A549 (cell line): ENCODE measurements around the gene CD83. TPM values are rescaled to one million over a fixed set of nuclear protein-coding genes. Genes with fewer than 3 reads are reported as not detected.

ENCODE experiments used
- ATAC-seq, 2 experiments: fragments of 200-7000 bp in 1 of 2; fragments of >200 bp in 1 of 2; cut with Nextera tagmentation in 1 of 2; cut with Tn5 transposase in 1 of 2; 3 replicates each; pipeline versions ENCODE4 v1.8.0 to v1.9.1; 2018 to 2020; ENCODE audit warnings: mild to moderate bottlenecking in 1 of 2, moderate library complexity in 1 of 2
- CTCF ChIA-PET: fragments of 300-600 bp; sonication (Branson Sonifier 250); formaldehyde crosslinking; extraction: SDS; loops from one replicate; lab custom pipeline; 2021; ENCODE audit warnings: antibody characterized with exemption, inconsistent platforms; lab: Yijun Ruan, JAX
- POLR2A ChIA-PET: fragments of 350-600 bp; formaldehyde crosslinking; extraction: SDS; loops from one replicate; lab custom pipeline; 2021; ENCODE audit warnings: antibody characterized with exemption, inconsistent platforms; lab: Yijun Ruan, JAX
- DNase-seq, 2 experiments: peaks; one replicate each; pipeline versions ENCODE4 v3.0.0 to v3.0.0-alpha.2; 2011 to 2016; ENCODE audit warnings: low read depth in 1 of 2, low spot score in 1 of 2
- FAIRE-seq: peaks from 2 replicates; lab custom pipeline; 2011; peaks lifted over from hg19 to GRCh38; lab: Jason Lieb, UNC
- H3K27ac ChIP-seq, 2 experiments: fragments of >200 bp; sonication (Bioruptor Twin); formaldehyde crosslinking; 3 replicates each; pipeline ENCODE4 v1.5.1; 2016 to 2017
- H3K4me1 ChIP-seq: fragments of >200 bp; sonication (Bioruptor Twin); formaldehyde crosslinking; 3 replicates; pipeline ENCODE4 v1.6.1; 2016
- H3K4me2 ChIP-seq: fragments of >200 bp; sonication (Bioruptor Twin); formaldehyde crosslinking; 3 replicates; pipeline ENCODE4 v1.6.1; 2016
- H3K4me3 ChIP-seq: fragments of >200 bp; sonication (Bioruptor Twin); formaldehyde crosslinking; 3 replicates; pipeline ENCODE4 v1.5.1; 2016
- H3K9me3 ChIP-seq: fragments of >200 bp; sonication (Bioruptor Twin); formaldehyde crosslinking; 3 replicates; pipeline ENCODE4 v1.6.1; 2016
- ATOH8 ChIP-seq: fragments of 250-450 bp; sonication (Bioruptor Pico); IDR thresholded peaks from 2 replicates; pipeline ENCODE4 v1.5.0; 2020; ENCODE audit warnings: low read depth, mild to moderate bottlenecking, moderate library complexity
- CBX2 ChIP-seq: fragments of 200-600 bp; sonication (generic); IDR thresholded peaks from 2 replicates; pipeline ENCODE4 v1.6.1; 2016; ENCODE audit warnings: low read depth, mild to moderate bottlenecking, borderline replicate concordance
- CEBPB ChIP-seq, 2 experiments: fragments of >200 bp in 1 of 2; sonication (Bioruptor Twin) in 1 of 2; formaldehyde crosslinking in 1 of 2; IDR thresholded peaks; 2 replicates each; pipeline ENCODE4 v1.6.1; 2012 to 2016
- CHD4 ChIP-seq: fragments of 200-600 bp; sonication (generic); IDR thresholded peaks from 2 replicates; pipeline ENCODE4 v1.6.1; 2016; ENCODE audit warnings: antibody characterized with exemption, mild to moderate bottlenecking, borderline replicate concordance
- EP300 ChIP-seq, 2 experiments: fragments of >200 bp; sonication (Bioruptor Twin); formaldehyde crosslinking; IDR thresholded peaks; 2 replicates in 1 of 2; 3 replicates in 1 of 2; pipeline ENCODE4 v1.6.1; 2016 to 2017
- ESRRA ChIP-seq: fragments of 150-350 bp; IDR thresholded peaks from 2 replicates; pipeline ENCODE4 v1.6.1; 2014; ENCODE audit warnings: mild to moderate bottlenecking, low read length, borderline replicate concordance
- FOSL2 ChIP-seq, 2 experiments: fragments of 450-650 bp in 1 of 2; fragments of >200 bp in 1 of 2; sonication (Bioruptor Twin) in 1 of 2; formaldehyde crosslinking; IDR thresholded peaks; 2 replicates each; pipeline versions ENCODE4 v1.5.0 to v1.6.1; 2016 to 2020; ENCODE audit warnings: mild to moderate bottlenecking in 1 of 2, moderate library complexity in 1 of 2
- GATA3 ChIP-seq: IDR thresholded peaks from 2 replicates; pipeline ENCODE4 v1.6.1; 2012; ENCODE audit warnings: borderline replicate concordance
- HDAC2 ChIP-seq: fragments of 200-600 bp; sonication (generic); IDR thresholded peaks from 2 replicates; pipeline ENCODE4 v1.6.1; 2016
- HEYL ChIP-seq: fragments of 250-450 bp; sonication (Bioruptor Pico); IDR thresholded peaks from 2 replicates; pipeline ENCODE4 v1.8.0; 2021; ENCODE audit warnings: mild to moderate bottlenecking, moderate library complexity
- JUNB ChIP-seq: fragments of >200 bp; sonication (Bioruptor Twin); formaldehyde crosslinking; IDR thresholded peaks from 2 replicates; pipeline ENCODE4 v1.6.1; 2016
- MYC ChIP-seq: IDR thresholded peaks from 2 replicates; pipeline ENCODE4 v1.6.1; 2012; ENCODE audit warnings: mild to moderate bottlenecking, inconsistent platforms, low read length, improper control_type of control experiment, borderline replicate concordance
- NR3C1 ChIP-seq: fragments of >200 bp; sonication (Bioruptor Twin); formaldehyde crosslinking; IDR thresholded peaks from 3 replicates; pipeline ENCODE4 v1.6.1; 2017
- PHF8 ChIP-seq: fragments of 200-600 bp; sonication (generic); IDR thresholded peaks from 2 replicates; pipeline ENCODE4 v1.6.1; 2016; ENCODE audit warnings: low read depth, mild to moderate bottlenecking, antibody characterized with exemption, moderate library complexity, borderline replicate concordance
- POLR2AphosphoS2 ChIP-seq: conservative IDR thresholded peaks from 2 replicates; pipeline ENCODE4 v1.6.1; 2012; ENCODE audit warnings: low read length, improper control_type of control experiment, inconsistent platforms
- RAD21 ChIP-seq, 2 experiments: fragments of >200 bp in 1 of 2; sonication (Bioruptor Twin) in 1 of 2; formaldehyde crosslinking in 1 of 2; IDR thresholded peaks in 1 of 2; conservative IDR thresholded peaks in 1 of 2; 2 replicates in 1 of 2; 3 replicates in 1 of 2; pipeline ENCODE4 v1.6.1; 2012 to 2018; ENCODE audit warnings: inconsistent platforms in 1 of 2
- RARB ChIP-seq: fragments of 250-450 bp; sonication (Bioruptor Pico); IDR thresholded peaks from 2 replicates; pipeline ENCODE4 v1.8.0; 2021; ENCODE audit warnings: mild to moderate bottlenecking, moderate library complexity
- RFX5 ChIP-seq: fragments of 450-650 bp; IDR thresholded peaks from 2 replicates; pipeline ENCODE4 v1.7.1; 2014; ENCODE audit warnings: antibody characterized with exemption, mild to moderate bottlenecking, moderate library complexity
- RNF2 ChIP-seq: fragments of 200-600 bp; sonication (generic); IDR thresholded peaks from 2 replicates; pipeline ENCODE4 v1.6.1; 2016; ENCODE audit warnings: low read depth, mild to moderate bottlenecking, antibody characterized with exemption, moderate library complexity, borderline replicate concordance
- SMC3 ChIP-seq: fragments of >200 bp; sonication (Bioruptor Twin); formaldehyde crosslinking; IDR thresholded peaks from 3 replicates; pipeline ENCODE4 v1.6.1; 2018; ENCODE audit warnings: inconsistent platforms
- TFCP2L1 ChIP-seq: fragments of 250-450 bp; sonication (Bioruptor Pico); IDR thresholded peaks from 2 replicates; pipeline ENCODE4 v1.5.0; 2021; ENCODE audit warnings: mild to moderate bottlenecking
- ZC3H11A ChIP-seq: fragments of 450-650 bp; IDR thresholded peaks from 2 replicates; pipeline ENCODE4 v1.6.1; 2014; ENCODE audit warnings: antibody characterized with exemption, mild to moderate bottlenecking
- ZFP36 ChIP-seq: fragments of 450-650 bp; IDR thresholded peaks from 2 replicates; pipeline ENCODE4 v1.6.1; 2014; ENCODE audit warnings: borderline replicate concordance; ENCODE audit not compliant: partially characterized antibody
- ZNF302 ChIP-seq: fragments of 250-450 bp; sonication (Bioruptor Pico); IDR thresholded peaks from 2 replicates; pipeline ENCODE4 v1.9.0; 2021; ENCODE audit warnings: inconsistent platforms, mild to moderate bottlenecking, moderate library complexity
- WGBS: methylation state at CpG from one replicate; pipeline ENCODE4 v1.1.6; 2017; ENCODE audit errors: missing lambda C conversion rate; 5-methylcytosine and 5-hydroxymethylcytosine counted together
- polyA plus RNA-seq, 4 experiments: library from polyadenylated mRNA; depleted of rRNA in 3 of 4; stranded (reverse); fragments of >200 nt; fragmentation: RNase III in 1 of 4; extraction: RNeasy Plus Mini Kit Qiagen cat#74134 plus additional on column Dnase treatment in 1 of 4; gene quantifications; 2 replicates in 3 of 4; 3 replicates in 1 of 4; pipeline ENCODE4 v1.2.3, GENCODE V29; 2011 to 2017
- TF ChIP-seq, protein P1 (sequence below): fragments of 200-600 bp; sonication (generic); IDR thresholded peaks from 2 replicates; pipeline ENCODE4 v1.6.1; 2016; ENCODE audit warnings: antibody characterized with exemption, mild to moderate bottlenecking, moderate library complexity
- TF ChIP-seq, protein P2 (sequence below): IDR thresholded peaks from 2 replicates; pipeline ENCODE4 v1.6.1; 2012; ENCODE audit warnings: low read depth, borderline replicate concordance

The CD83 gene
- polyA plus RNA-seq, 2 of the 4 experiments (the other 2 are of a cell fraction) = 0.79 to 0.94 TPM

- no peak for TF ChIP-seq TFCP2L1
Observed at GRCh38 chr6:14068133-14068532, 49.4 kb upstream of the CD83 start (continued).

DNA sequence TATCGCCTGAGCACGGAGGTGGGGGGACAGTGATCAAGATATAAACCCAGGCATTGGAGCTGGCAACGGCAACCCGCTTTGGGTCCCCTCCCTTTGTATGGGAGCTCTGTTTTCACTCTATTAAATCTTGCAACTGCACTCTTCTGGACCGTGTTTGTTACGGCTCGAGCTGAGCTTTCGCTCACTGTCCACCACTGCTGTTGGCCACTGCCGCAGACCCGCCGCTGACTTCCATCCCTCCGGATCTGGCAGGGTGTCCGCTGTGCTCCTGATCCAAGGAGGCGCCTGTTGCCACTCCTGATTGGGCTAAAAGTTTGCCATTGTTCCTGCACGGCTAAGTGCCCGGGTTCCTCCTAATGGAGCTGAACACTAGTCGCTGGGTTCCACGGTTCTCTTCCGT is 48.9 kb upstream of the CD83 start:
- Histone ChIP-seq H3K9me3 (no peaks in the 10 kb centered on the region), H3K4me2 (no peak overlapping the region), H3K4me1 (no peaks in the 10 kb centered on the region), H3K27ac (no peak overlapping the region), H3K4me3 (no peak overlapping the region)
- ATAC-seq (no peak), FAIRE-seq (no peak), DNase-seq (no peak)
- TF ChIP-seq HDAC2 (no peak), JUNB (no peak), FOSL2 (IDR thresholded peaks at IDR 0.05) (no peak), FOSL2 (CRISPR knock-in tag; IDR thresholded peaks at IDR 0.05) (no peak), PHF8 (no peak), RFX5 (no peak), NR3C1 (no peak), CHD4 (no peak), ZFP36 (no peak), ATOH8 (CRISPR knock-in tag) (no peak), ZNF302 (CRISPR knock-in tag) (no peak), MYC (no peak), TFCP2L1 (no peak), GATA3 (no peak), RNF2 (no peak), POLR2AphosphoS2 (no peak), CBX2 (no peak), HEYL (CRISPR knock-in tag) (no peak)
- TF ChIP-seq, protein P1, sequence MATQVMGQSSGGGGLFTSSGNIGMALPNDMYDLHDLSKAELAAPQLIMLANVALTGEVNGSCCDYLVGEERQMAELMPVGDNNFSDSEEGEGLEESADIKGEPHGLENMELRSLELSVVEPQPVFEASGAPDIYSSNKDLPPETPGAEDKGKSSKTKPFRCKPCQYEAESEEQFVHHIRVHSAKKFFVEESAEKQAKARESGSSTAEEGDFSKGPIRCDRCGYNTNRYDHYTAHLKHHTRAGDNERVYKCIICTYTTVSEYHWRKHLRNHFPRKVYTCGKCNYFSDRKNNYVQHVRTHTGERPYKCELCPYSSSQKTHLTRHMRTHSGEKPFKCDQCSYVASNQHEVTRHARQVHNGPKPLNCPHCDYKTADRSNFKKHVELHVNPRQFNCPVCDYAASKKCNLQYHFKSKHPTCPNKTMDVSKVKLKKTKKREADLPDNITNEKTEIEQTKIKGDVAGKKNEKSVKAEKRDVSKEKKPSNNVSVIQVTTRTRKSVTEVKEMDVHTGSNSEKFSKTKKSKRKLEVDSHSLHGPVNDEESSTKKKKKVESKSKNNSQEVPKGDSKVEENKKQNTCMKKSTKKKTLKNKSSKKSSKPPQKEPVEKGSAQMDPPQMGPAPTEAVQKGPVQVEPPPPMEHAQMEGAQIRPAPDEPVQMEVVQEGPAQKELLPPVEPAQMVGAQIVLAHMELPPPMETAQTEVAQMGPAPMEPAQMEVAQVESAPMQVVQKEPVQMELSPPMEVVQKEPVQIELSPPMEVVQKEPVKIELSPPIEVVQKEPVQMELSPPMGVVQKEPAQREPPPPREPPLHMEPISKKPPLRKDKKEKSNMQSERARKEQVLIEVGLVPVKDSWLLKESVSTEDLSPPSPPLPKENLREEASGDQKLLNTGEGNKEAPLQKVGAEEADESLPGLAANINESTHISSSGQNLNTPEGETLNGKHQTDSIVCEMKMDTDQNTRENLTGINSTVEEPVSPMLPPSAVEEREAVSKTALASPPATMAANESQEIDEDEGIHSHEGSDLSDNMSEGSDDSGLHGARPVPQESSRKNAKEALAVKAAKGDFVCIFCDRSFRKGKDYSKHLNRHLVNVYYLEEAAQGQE = no peak
- TF ChIP-seq, protein P2, sequence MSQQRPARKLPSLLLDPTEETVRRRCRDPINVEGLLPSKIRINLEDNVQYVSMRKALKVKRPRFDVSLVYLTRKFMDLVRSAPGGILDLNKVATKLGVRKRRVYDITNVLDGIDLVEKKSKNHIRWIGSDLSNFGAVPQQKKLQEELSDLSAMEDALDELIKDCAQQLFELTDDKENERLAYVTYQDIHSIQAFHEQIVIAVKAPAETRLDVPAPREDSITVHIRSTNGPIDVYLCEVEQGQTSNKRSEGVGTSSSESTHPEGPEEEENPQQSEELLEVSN = no peak
- WGBS = 78% methylated on average over 19 of the region's 19 CpGs
- CTCF ChIA-PET = interaction anchor here (1.4 to 9.6 kb wide), 5 partner anchors 7 to 158 kb away, joined by 3 to 186 read pairs (median 17); no protein-coding TSS in a partner anchor
- POLR2A ChIA-PET = no interaction called here

DNA sequence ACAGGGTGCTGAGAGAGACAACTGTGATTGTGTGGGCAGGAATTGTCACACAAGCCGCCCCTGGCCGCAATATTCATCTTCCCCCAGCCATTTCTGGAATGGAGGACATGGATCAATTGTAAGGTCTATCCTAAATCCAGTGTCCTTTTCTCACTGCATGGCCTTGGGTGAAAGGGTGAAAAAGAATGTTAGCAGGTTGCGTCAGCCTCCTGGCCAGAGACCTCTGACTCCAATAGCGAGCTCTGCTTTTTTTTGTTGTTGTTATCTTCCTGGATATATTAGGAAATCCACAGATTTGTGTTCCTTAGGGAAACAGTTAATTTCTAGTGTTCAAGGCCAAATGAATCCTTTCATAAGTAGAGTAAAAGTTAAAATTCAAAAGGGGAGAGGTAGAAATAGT is 47.1 kb upstream of the CD83 start:
- Histone ChIP-seq H3K4me3 (no peak overlapping the region), H3K4me2 (no peak overlapping the region), H3K4me1 (no peaks in the 10 kb centered on the region), H3K27ac (no peak overlapping the region), H3K9me3 (no peaks in the 10 kb centered on the region)
- no peak for ATAC-seq
- DNase-seq = no peak
- 88% methylated on average over 4 of the region's 4 CpGs for WGBS
- ChIA-PET POLR2A (no interaction called here), CTCF (interaction anchor here (0.7 to 9.6 kb wide), 2 partner anchors 160 to 276 kb away, joined by 3 to 186 read pairs; no protein-coding TSS in a partner anchor)
- no peak for FAIRE-seq
- TF ChIP-seq POLR2AphosphoS2 (no peak), ATOH8 (CRISPR knock-in tag) (no peak), JUNB (no peak), TFCP2L1 (no peak), RAD21 (conservative IDR thresholded peaks at IDR 0.05 in 1 of 2, IDR thresholded peaks at IDR 0.05 in 1 of 2) (no peak), CHD4 (no peak), RARB (CRISPR knock-in tag) (no peak), HEYL (CRISPR knock-in tag) (no peak), CEBPB (IDR thresholded peaks at IDR 0.05) (no peak), SMC3 (no peak), FOSL2 (IDR thresholded peaks at IDR 0.05) (no peak), FOSL2 (CRISPR knock-in tag; IDR thresholded peaks at IDR 0.05) (no peak), ZC3H11A (no peak), ESRRA (no peak), RNF2 (no peak), EP300 (IDR thresholded peaks at IDR 0.05) (no peak)
- TF ChIP-seq, protein P2 = no peak
